Measurements from ENCODE around the gene MCM3AP.

MCM3AP gene

GRCh38 chr21:46264046-46264689 lies 21.2 kb downstream of the MCM3AP start:
- TF ChIP-seq FOXM1 (IDR thresholded peaks at IDR 0.05; ENCODE audit: borderline replicate concordance, low read depth): no peak
- no peak for TF ChIP-seq TAF1 (IDR thresholded peaks at IDR 0.05; ENCODE audit: low read depth)
- TF ChIP-seq, protein P1, sequence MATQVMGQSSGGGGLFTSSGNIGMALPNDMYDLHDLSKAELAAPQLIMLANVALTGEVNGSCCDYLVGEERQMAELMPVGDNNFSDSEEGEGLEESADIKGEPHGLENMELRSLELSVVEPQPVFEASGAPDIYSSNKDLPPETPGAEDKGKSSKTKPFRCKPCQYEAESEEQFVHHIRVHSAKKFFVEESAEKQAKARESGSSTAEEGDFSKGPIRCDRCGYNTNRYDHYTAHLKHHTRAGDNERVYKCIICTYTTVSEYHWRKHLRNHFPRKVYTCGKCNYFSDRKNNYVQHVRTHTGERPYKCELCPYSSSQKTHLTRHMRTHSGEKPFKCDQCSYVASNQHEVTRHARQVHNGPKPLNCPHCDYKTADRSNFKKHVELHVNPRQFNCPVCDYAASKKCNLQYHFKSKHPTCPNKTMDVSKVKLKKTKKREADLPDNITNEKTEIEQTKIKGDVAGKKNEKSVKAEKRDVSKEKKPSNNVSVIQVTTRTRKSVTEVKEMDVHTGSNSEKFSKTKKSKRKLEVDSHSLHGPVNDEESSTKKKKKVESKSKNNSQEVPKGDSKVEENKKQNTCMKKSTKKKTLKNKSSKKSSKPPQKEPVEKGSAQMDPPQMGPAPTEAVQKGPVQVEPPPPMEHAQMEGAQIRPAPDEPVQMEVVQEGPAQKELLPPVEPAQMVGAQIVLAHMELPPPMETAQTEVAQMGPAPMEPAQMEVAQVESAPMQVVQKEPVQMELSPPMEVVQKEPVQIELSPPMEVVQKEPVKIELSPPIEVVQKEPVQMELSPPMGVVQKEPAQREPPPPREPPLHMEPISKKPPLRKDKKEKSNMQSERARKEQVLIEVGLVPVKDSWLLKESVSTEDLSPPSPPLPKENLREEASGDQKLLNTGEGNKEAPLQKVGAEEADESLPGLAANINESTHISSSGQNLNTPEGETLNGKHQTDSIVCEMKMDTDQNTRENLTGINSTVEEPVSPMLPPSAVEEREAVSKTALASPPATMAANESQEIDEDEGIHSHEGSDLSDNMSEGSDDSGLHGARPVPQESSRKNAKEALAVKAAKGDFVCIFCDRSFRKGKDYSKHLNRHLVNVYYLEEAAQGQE (IDR thresholded peaks at IDR 0.05; ENCODE audit: low read depth): no peak
- TF ChIP-seq CREB1 (IDR thresholded peaks at IDR 0.05; ENCODE audit: low read depth): no peak
- TF ChIP-seq EP300 (IDR thresholded peaks at IDR 0.05; ENCODE audit: borderline replicate concordance): no peak
- no peak for TF ChIP-seq NFIC (IDR thresholded peaks at IDR 0.05)
- no peak for TF ChIP-seq CEBPB (IDR thresholded peaks at IDR 0.05)
- no peak for TF ChIP-seq TCF12 (IDR thresholded peaks at IDR 0.05; ENCODE audit: low read depth)
- no peak for TF ChIP-seq EGR1 (IDR thresholded peaks at IDR 0.05)
- TF ChIP-seq ZBTB7A (IDR thresholded peaks at IDR 0.05; ENCODE audit: low read depth): no peak
- TF ChIP-seq, protein P2, sequence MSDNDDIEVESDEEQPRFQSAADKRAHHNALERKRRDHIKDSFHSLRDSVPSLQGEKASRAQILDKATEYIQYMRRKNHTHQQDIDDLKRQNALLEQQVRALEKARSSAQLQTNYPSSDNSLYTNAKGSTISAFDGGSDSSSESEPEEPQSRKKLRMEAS (IDR thresholded peaks at IDR 0.05): no peak
- TF ChIP-seq TEAD4 (IDR thresholded peaks at IDR 0.05): no peak
- TF ChIP-seq YY1 (IDR thresholded peaks at IDR 0.05; ENCODE audit: low read depth): no peak
- TF ChIP-seq, protein P3, sequence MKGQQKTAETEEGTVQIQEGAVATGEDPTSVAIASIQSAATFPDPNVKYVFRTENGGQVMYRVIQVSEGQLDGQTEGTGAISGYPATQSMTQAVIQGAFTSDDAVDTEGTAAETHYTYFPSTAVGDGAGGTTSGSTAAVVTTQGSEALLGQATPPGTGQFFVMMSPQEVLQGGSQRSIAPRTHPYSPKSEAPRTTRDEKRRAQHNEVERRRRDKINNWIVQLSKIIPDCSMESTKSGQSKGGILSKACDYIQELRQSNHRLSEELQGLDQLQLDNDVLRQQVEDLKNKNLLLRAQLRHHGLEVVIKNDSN (IDR thresholded peaks at IDR 0.05): no peak
- no peak for TF ChIP-seq RAD21 (IDR thresholded peaks at IDR 0.05; ENCODE audit: low read depth)

- no peak for TF ChIP-seq FOXM1 (IDR thresholded peaks at IDR 0.05; ENCODE audit: borderline replicate concordance, low read depth)
- no peak for TF ChIP-seq CREB1 (IDR thresholded peaks at IDR 0.05; ENCODE audit: low read depth)
- no peak for TF ChIP-seq TEAD4 (IDR thresholded peaks at IDR 0.05)
- TF ChIP-seq RAD21 (IDR thresholded peaks at IDR 0.05; ENCODE audit: low read depth): no peak
- TF ChIP-seq TAF1 (IDR thresholded peaks at IDR 0.05; ENCODE audit: low read depth): no peak
- TF ChIP-seq TCF12 (IDR thresholded peaks at IDR 0.05; ENCODE audit: low read depth): no peak
- TF ChIP-seq YY1 (IDR thresholded peaks at IDR 0.05; ENCODE audit: low read depth): no peak
- no peak for TF ChIP-seq EGR1 (IDR thresholded peaks at IDR 0.05)
- no peak for TF ChIP-seq NFIC (IDR thresholded peaks at IDR 0.05)
- TF ChIP-seq, protein P1 (IDR thresholded peaks at IDR 0.05; ENCODE audit: low read depth): no peak
- TF ChIP-seq, protein P3 (IDR thresholded peaks at IDR 0.05): no peak
- no peak for TF ChIP-seq EP300 (IDR thresholded peaks at IDR 0.05; ENCODE audit: borderline replicate concordance)
- no peak for TF ChIP-seq ZBTB7A (IDR thresholded peaks at IDR 0.05; ENCODE audit: low read depth)
- no peak for TF ChIP-seq CEBPB (IDR thresholded peaks at IDR 0.05)
- TF ChIP-seq, protein P2 (IDR thresholded peaks at IDR 0.05): no peak
These were observed 28.9 kb downstream of the MCM3AP start for GRCh38 chr21:46256501-46256994.

GRCh38 chr21:46255758-46256337 lies 29.6 kb downstream of the MCM3AP start:
- TF ChIP-seq TCF12 (IDR thresholded peaks at IDR 0.05; ENCODE audit: low read depth) (no peak), CREB1 (IDR thresholded peaks at IDR 0.05; ENCODE audit: low read depth) (no peak), TAF1 (IDR thresholded peaks at IDR 0.05; ENCODE audit: low read depth) (no peak), YY1 (IDR thresholded peaks at IDR 0.05; ENCODE audit: low read depth) (no peak), EGR1 (IDR thresholded peaks at IDR 0.05) (no peak), RAD21 (IDR thresholded peaks at IDR 0.05; ENCODE audit: low read depth) (no peak), EP300 (IDR thresholded peaks at IDR 0.05; ENCODE audit: borderline replicate concordance) (no peak), ZBTB7A (IDR thresholded peaks at IDR 0.05; ENCODE audit: low read depth) (no peak), TEAD4 (IDR thresholded peaks at IDR 0.05) (no peak), NFIC (IDR thresholded peaks at IDR 0.05) (no peak), FOXM1 (IDR thresholded peaks at IDR 0.05; ENCODE audit: borderline replicate concordance, low read depth) (no peak), CEBPB (IDR thresholded peaks at IDR 0.05) (no peak)
- TF ChIP-seq, protein P1 (IDR thresholded peaks at IDR 0.05; ENCODE audit: low read depth): no peak
- TF ChIP-seq, protein P2 (IDR thresholded peaks at IDR 0.05): no peak
- TF ChIP-seq, protein P3 (IDR thresholded peaks at IDR 0.05): no peak

Data from Ishikawa (cell line).